Heart left ventricle (tissue), 16 donors: ENCODE results near the gene WDR7. TPM values are rescaled to one million over a fixed set of nuclear protein-coding genes. Genes with fewer than 3 reads are reported as not detected.
A peak's percentile ranks its signal among the peaks of the same experiment; 100 is the strongest.

Experiments
- ATAC-seq, 4 donors: fragments of 200-7000 bp; cut with Tn5 transposase; one replicate each; pipeline ENCODE4 v1.9.1; 2020 to 2022; ENCODE audit warnings: moderate library complexity in 4 of 4, mild to moderate bottlenecking in 3 of 4, moderate number of reproducible peaks in 1 of 4
- DNase-seq, 5 donors: peaks; one replicate each; pipeline ENCODE4 v3.0.0-alpha.2; 2020
- H3K27ac ChIP-seq, 12 donors: fragments of 200-600 bp; sonication (generic) in 4 of 12; one replicate each; pipeline versions ENCODE4 v1.5.0 to v1.8.0; 2016 to 2022; ENCODE audit warnings: mild to moderate bottlenecking in 2 of 12
- H3K27me3 ChIP-seq, 9 donors: fragments of 200-600 bp; sonication (generic) in 2 of 9; one replicate each; pipeline versions ENCODE4 v1.5.1 to v1.8.0; 2016 to 2022; ENCODE audit warnings: mild to moderate bottlenecking in 3 of 9
- H3K36me3 ChIP-seq, 9 donors: fragments of 200-600 bp; sonication (generic) in 2 of 9; one replicate each; pipeline versions ENCODE4 v1.5.0 to v1.8.0; 2018 to 2022; ENCODE audit warnings: mild to moderate bottlenecking in 2 of 9
- H3K4me1 ChIP-seq, 12 donors: fragments of 200-600 bp; sonication (generic) in 4 of 12; one replicate each; pipeline versions ENCODE4 v1.5.0 to v1.8.0; 2016 to 2022; ENCODE audit warnings: mild to moderate bottlenecking in 3 of 12
- H3K4me3 ChIP-seq, 12 donors: fragments of 200-600 bp; sonication (generic) in 4 of 12; one replicate each; pipeline versions ENCODE4 v1.5.0 to v1.8.0; 2017 to 2022; ENCODE audit warnings: mild to moderate bottlenecking in 9 of 12, moderate library complexity in 4 of 12
- H3K9me3 ChIP-seq, 12 donors: fragments of 200-600 bp; sonication (generic) in 4 of 12; one replicate each; pipeline versions ENCODE4 v1.5.0 to v1.8.0; 2016 to 2022; ENCODE audit warnings: mild to moderate bottlenecking in 1 of 12
- CTCF ChIP-seq, 12 donors: fragments of 200-600 bp; sonication (generic) in 4 of 12; IDR thresholded peaks; one replicate each; pipeline versions ENCODE4 v1.5.0 to v1.8.0; 2018 to 2022; ENCODE audit warnings: antibody characterized with exemption in 12 of 12, mild to moderate bottlenecking in 5 of 12
- POLR2A ChIP-seq, 2 donors: fragments of 450-650 bp; IDR thresholded peaks; one replicate each; pipeline ENCODE4 v1.6.1; 2017; ENCODE audit warnings: antibody characterized with exemption in 2 of 2, mild to moderate bottlenecking in 2 of 2, moderate library complexity in 2 of 2
- WGBS, 4 donors: extraction: QIAGEN DNeasy Blood & Tissue Kit in 2 of 4; methylation state at CpG; one replicate each; pipeline versions ENCODE4 v1.1.5 to v1.1.7; 2013 to 2018; 5-methylcytosine and 5-hydroxymethylcytosine counted together
- intact Hi-C, 10 donors: fragments of 100-400 bp; cut with DNase I; formaldehyde crosslinking; loops; one replicate each; pipeline versions ENCODE4 v1.11.1 to v1.14.2; 2022
- polyA plus RNA-seq, 2 donors: library from polyadenylated mRNA; stranded (reverse); fragments of 200-250 nt; gene quantifications; one replicate each; pipeline ENCODE4 v1.2.3, GENCODE V29; 2013
- total RNA-seq, 9 donors: library from RNA; depleted of rRNA in 2 of 9; stranded (reverse); fragments of >200 nt in 2 of 9; fragmentation: NEBNext Ultra II Directional in 3 of 9; extraction: Animal tissue kit (Norgen Biotek cat#: 25700) in 3 of 9; gene quantifications; one replicate each; pipeline versions ENCODE4 v1.1.0 to v1.2.4, GENCODE V29; 2016 to 2023
- donor health status: ischemic (EF 13 %, LVEDD 7.1; RV severe dilation, severe dysfunction).
- donor health status: healthy with polysubstance abuse.
- donor health status: DM: no; HTN: yes; CAD: no.
- donor health status: DM: no; HTN: no; CAD: no.
- donor health status: ischemic (EF 25% LVEDD 6.9; RV normal size, moderate dysfunction).
- donor health status: ischemic (EF 25% LVEDD 5.7; RV mildly dilated, moderate dysfunction).
- donor health status: healthy.
- donor health status: DM: yes; HTN: yes; CAD: no.
- donor health status: ischemic (EF 35%, LVEDD 5.7; RV mildly dilated, moderate dysfunction).
- donor health status: nonischemic (EF 11% LVEDD 7.7; RV severe dilation, severe dysfunction).
- donor health status: DM: yes; HTN: yes; CAD: no.
- donor health status: PGD.
- donor health status: ischemic (EF 29% LVEDD 5.4; RV normal size, mild dysfunction).
- donor health status: nonischemic (EF 23%, LVEDD 6.1; RV moderate dilation, normal function).

WDR7 gene
- total and polyA plus RNA-seq, 11 donors, result 4.3 to 33.6 (median 26.6) TPM

- DNase-seq, result no peak
- Histone ChIP-seq H3K36me3 (peaks cover 0 to 39% (median 11%) of the 10 kb centered on the region in 9 donors), H3K4me1 (peaks cover 0 to 12% (median 0%) of the 10 kb centered on the region in 12 donors), H3K4me3 (no peak overlapping the region), H3K27ac (no peak overlapping the region), H3K9me3 (no peaks in the 10 kb centered on the region), H3K27me3 (no peaks in the 10 kb centered on the region)
- no peak for ATAC-seq
- WGBS, 4 donors, result 89 to 94% (median 93%) methylated on average over 5 of the region's 5 CpGs
- intact Hi-C loops, result no loop called here
- TF ChIP-seq POLR2A (IDR thresholded peaks at IDR 0.05) (no peak), CTCF (IDR thresholded peaks at IDR 0.05) (no peak)
These were observed 136.2 kb downstream of the WDR7 start for GRCh38 chr18:56787390-56787789.

- TF ChIP-seq CTCF (IDR thresholded peaks at IDR 0.05) (peak in 9 of 12 donors; percentile 13 to 41 (median 31)), POLR2A (IDR thresholded peaks at IDR 0.05) (no peak)
- Histone ChIP-seq H3K27me3 (no peaks in the 10 kb centered on the region), H3K36me3 (peaks cover 0 to 23% (median 7%) of the 10 kb centered on the region in 9 donors), H3K27ac (peak overlapping the region in 11 of 12 donors; percentile 3 to 78 (median 70)), H3K4me1 (peaks cover 0 to 12% (median 0%) of the 10 kb centered on the region in 12 donors), H3K9me3 (no peaks in the 10 kb centered on the region), H3K4me3 (peak overlapping the region in 4 of 12 donors; percentile 2 to 11 (median 6))
- ATAC-seq (peak; percentile 75 to 97 (median 80)), DNase-seq (peak in 4 of 5 donors; percentile 41 to 73 (median 52))
- intact Hi-C loops, result no loop called here
- 51 to 69% (median 60%) methylated on average over 9 of the region's 9 CpGs for WGBS, 4 donors
These were observed 138.1 kb downstream of the WDR7 start for GRCh38 chr18:56789004-56789888.

- Histone ChIP-seq H3K27me3 (no peaks in the 10 kb centered on the region), H3K36me3 (peaks cover 0 to 17% (median 7%) of the 10 kb centered on the region in 9 donors), H3K9me3 (no peaks in the 10 kb centered on the region), H3K4me3 (no peak overlapping the region), H3K27ac (peak overlapping the region in 11 of 12 donors; percentile 3 to 78 (median 70)), H3K4me1 (peaks cover 0 to 12% (median 0%) of the 10 kb centered on the region in 12 donors)
- WGBS, 4 donors, result 96 to 98% (median 97%) methylated on average over 3 of the region's 3 CpGs
- intact Hi-C loops, result no loop called here
- ATAC-seq, result no peak
- no peak for TF ChIP-seq POLR2A (IDR thresholded peaks at IDR 0.05)
- peak in 1 of 12 donors; percentile 1 for TF ChIP-seq CTCF (IDR thresholded peaks at IDR 0.05)
- no peak for DNase-seq
These were observed 138.7 kb downstream of the WDR7 start for GRCh38 chr18:56789889-56790180.

GRCh38 chr18:56795381-56795780 is 144.2 kb downstream of the WDR7 start:
- no peak overlapping the region for H3K4me3 ChIP-seq
- TF ChIP-seq POLR2A (IDR thresholded peaks at IDR 0.05) (no peak), CTCF (IDR thresholded peaks at IDR 0.05) (no peak)
- DNase-seq, result no peak
- intact Hi-C loops, result no loop called here
- peaks cover 0 to 6% (median 0%) of the 10 kb centered on the region in 12 donors for H3K4me1 ChIP-seq
- no peak overlapping the region for H3K27ac ChIP-seq
- no peak for ATAC-seq
- H3K36me3 ChIP-seq, result no peaks in the 10 kb centered on the region
- no peaks in the 10 kb centered on the region for H3K9me3 ChIP-seq
- 51 to 78% (median 56%) methylated on average over 1 of the region's 1 CpG for WGBS, 4 donors
- H3K27me3 ChIP-seq, result no peaks in the 10 kb centered on the region
